Measurements from ENCODE around the gene CDPF1.

- TF ChIP-seq CTCF (conservative IDR thresholded peaks at IDR 0.05; ENCODE audit: low read depth, low read length) (no peak), EZH2 (IDR thresholded peaks at IDR 0.05; ENCODE audit: low read length, unreplicated experiment) (no peak), EZH2phosphoT487 (IDR thresholded peaks at IDR 0.05; ENCODE audit: borderline replicate concordance, low read length) (no peak)
Observed at GRCh38 chr22:46269564-46269963, 19.5 kb upstream of the CDPF1 start.
